IMR-90 (cell line): ENCODE results near the gene ABCB4. TPM values are rescaled to one million over a fixed set of nuclear protein-coding genes. Genes with fewer than 3 reads are reported as not detected.

Source experiments
- ATAC-seq: fragments of 200-7000 bp; cut with Tn5 transposase; 2 replicates; pipeline ENCODE4 v1.9.1; 2020; ENCODE audit warnings: low read depth, mild to moderate bottlenecking, moderate library complexity
- BruUV-seq: library from RNA; stranded (reverse); fragments of 400-500 nt; replicated peaks from 2 replicates; lab custom pipeline; 2021; lab: Mats Ljungman, UMichigan
- CTCF ChIA-PET: fragments of 300-600 bp; formaldehyde crosslinking; extraction: SDS; loops from one replicate; lab custom pipeline; 2021; ENCODE audit warnings: antibody characterized with exemption; lab: Yijun Ruan, JAX
- POLR2A ChIA-PET: fragments of 300-600 bp; sonication (Branson Sonifier 250); formaldehyde crosslinking; loops from one replicate; lab custom pipeline; 2022; ENCODE audit warnings: antibody characterized with exemption; ENCODE audit not compliant: unreplicated experiment; lab: Charles Lee
- DNase-seq: peaks from one replicate; pipeline ENCODE4 v3.0.0; 2013
- H2AFZ ChIP-seq: replicated peaks from 2 replicates; pipeline ENCODE3; 2013; ENCODE audit warnings: low read length, mild to moderate bottlenecking; ENCODE audit not compliant: poor library complexity
- H2AK5ac ChIP-seq: 2 replicates; pipeline ENCODE4 v1.6.1; 2013; ENCODE audit warnings: low read depth, low read length, inconsistent platforms
- H2AK9ac ChIP-seq: replicated peaks from 2 replicates; pipeline ENCODE3; 2013; ENCODE audit warnings: mild to moderate bottlenecking, low read depth, low read length, moderate library complexity; ENCODE audit not compliant: poor library complexity
- H2BK120ac ChIP-seq: 2 replicates; pipeline ENCODE4 v1.6.1; 2013; ENCODE audit warnings: low read depth, low read length, inconsistent platforms
- H2BK15ac ChIP-seq: 3 replicates; pipeline ENCODE4 v1.6.1; 2013; ENCODE audit warnings: low read depth, low read length, inconsistent platforms
- H2BK20ac ChIP-seq: 2 replicates; pipeline ENCODE4 v1.6.1; 2013; ENCODE audit warnings: low read depth, mild to moderate bottlenecking, inconsistent platforms, low read length, moderate library complexity
- H2BK5ac ChIP-seq: 2 replicates; pipeline ENCODE4 v1.6.1; 2013; ENCODE audit warnings: mild to moderate bottlenecking, low read depth, low read length, inconsistent platforms; ENCODE audit not compliant: poor library complexity, severe bottlenecking
- H3K14ac ChIP-seq: replicated peaks from 2 replicates; pipeline ENCODE4 v1.6.1; 2013; ENCODE audit warnings: low read depth, low read length, inconsistent platforms
- H3K18ac ChIP-seq: 2 replicates; pipeline ENCODE4 v1.6.1; 2013; ENCODE audit warnings: low read depth, low read length, control low read depth
- H3K23ac ChIP-seq: 2 replicates; pipeline ENCODE4 v1.6.1; 2013; ENCODE audit warnings: low read depth, low read length, inconsistent platforms
- H3K27ac ChIP-seq: 2 replicates; pipeline ENCODE4 v1.5.1; 2013; ENCODE audit warnings: mild to moderate bottlenecking, control low read depth, low read length; ENCODE audit not compliant: insufficient read depth
- H3K27me3 ChIP-seq: 2 replicates; pipeline ENCODE4 v1.6.1; 2013; ENCODE audit warnings: low read length; ENCODE audit not compliant: control insufficient read depth, insufficient read depth
- H3K36me3 ChIP-seq: 2 replicates; pipeline ENCODE4 v1.6.1; 2013; ENCODE audit warnings: low read length, mixed read lengths; ENCODE audit not compliant: control insufficient read depth, insufficient read depth
- H3K4ac ChIP-seq: 2 replicates; pipeline ENCODE4 v1.6.1; 2013; ENCODE audit warnings: low read depth, low read length, inconsistent platforms
- H3K4me1 ChIP-seq: 2 replicates; pipeline ENCODE4 v1.6.1; 2013; ENCODE audit warnings: low read length, mixed read lengths; ENCODE audit not compliant: control insufficient read depth, insufficient read depth
- H3K4me2 ChIP-seq: 2 replicates; pipeline ENCODE4 v1.6.1; 2013; ENCODE audit warnings: low read depth, mild to moderate bottlenecking, control low read depth, low read length, moderate library complexity
- H3K4me3 ChIP-seq: 2 replicates; pipeline ENCODE4 v1.5.1; 2013; ENCODE audit warnings: low read depth, mild to moderate bottlenecking, control low read depth, low read length, moderate library complexity; ENCODE audit not compliant: insufficient read depth
- H3K56ac ChIP-seq: 2 replicates; pipeline ENCODE4 v1.6.1; 2013; ENCODE audit warnings: low read length, inconsistent platforms; ENCODE audit not compliant: insufficient read depth; ENCODE audit errors: extremely low read depth
- H3K79me1 ChIP-seq, 2 experiments: 2 replicates each; pipeline ENCODE4 v1.6.1; 2013; ENCODE audit warnings: low read length in 2 of 2, inconsistent platforms in 1 of 2, low read depth in 1 of 2
- H3K9ac ChIP-seq: 2 replicates; pipeline ENCODE4 v1.6.1; 2013; ENCODE audit warnings: low read depth, low read length, control low read depth
- H3K9me1 ChIP-seq: 2 replicates; pipeline ENCODE4 v1.6.1; 2013; ENCODE audit warnings: low read length, inconsistent platforms; ENCODE audit not compliant: insufficient read depth
- H3K9me3 ChIP-seq: 2 replicates; pipeline ENCODE4 v1.6.1; 2013; ENCODE audit warnings: low read length; ENCODE audit not compliant: control insufficient read depth, insufficient read depth
- H4K20me1 ChIP-seq: 2 replicates; pipeline ENCODE4 v1.6.1; 2013; ENCODE audit warnings: low read length, inconsistent platforms; ENCODE audit not compliant: insufficient read depth
- H4K5ac ChIP-seq: 2 replicates; pipeline ENCODE4 v1.6.1; 2013; ENCODE audit warnings: mild to moderate bottlenecking, low read depth, low read length, control low read depth
- H4K8ac ChIP-seq, 2 experiments: 2 replicates each; pipeline ENCODE4 v1.6.1; 2013; ENCODE audit warnings: low read depth in 2 of 2, low read length in 2 of 2, control low read depth in 1 of 2, inconsistent platforms in 1 of 2
- H4K91ac ChIP-seq: 2 replicates; pipeline ENCODE4 v1.6.1; 2013; ENCODE audit warnings: low read depth, low read length, inconsistent platforms; ENCODE audit not compliant: insufficient read depth
- BHLHE40 ChIP-seq: fragments of 150-350 bp; IDR thresholded peaks from 2 replicates; pipeline ENCODE4 v1.6.1; 2016; ENCODE audit warnings: mild to moderate bottlenecking, low read depth, low read length
- CEBPB ChIP-seq: IDR thresholded peaks from 2 replicates; pipeline ENCODE4 v1.6.1; 2012; ENCODE audit warnings: low read depth, low read length, improper control_type of control experiment
- CHD1 ChIP-seq: IDR thresholded peaks from 2 replicates; pipeline ENCODE4 v1.6.1; 2012; ENCODE audit warnings: low read depth, low read length, improper control_type of control experiment
- CTCF ChIP-seq: conservative IDR thresholded peaks from 2 replicates; pipeline ENCODE4 v1.5.1; 2012; ENCODE audit warnings: mild to moderate bottlenecking, low read depth, low read length, improper control_type of control experiment
- ELK1 ChIP-seq: fragments of 150-350 bp; IDR thresholded peaks from 2 replicates; pipeline ENCODE4 v1.6.1; 2016; ENCODE audit warnings: low read depth, mild to moderate bottlenecking, low read length, moderate library complexity, borderline replicate concordance
- FOS ChIP-seq: fragments of 150-350 bp; IDR thresholded peaks from 2 replicates; pipeline ENCODE4 v1.6.1; 2016; ENCODE audit warnings: low read depth, low read length
- MAFK ChIP-seq: IDR thresholded peaks from 2 replicates; pipeline ENCODE4 v1.6.1; 2012; ENCODE audit warnings: low read depth, low read length, improper control_type of control experiment
- MAZ ChIP-seq: IDR thresholded peaks from 2 replicates; pipeline ENCODE4 v1.6.1; 2012; ENCODE audit warnings: low read depth, mild to moderate bottlenecking, low read length, improper control_type of control experiment, moderate library complexity, borderline replicate concordance
- MXI1 ChIP-seq: IDR thresholded peaks from 2 replicates; pipeline ENCODE4 v1.6.1; 2012; ENCODE audit warnings: low read depth, mild to moderate bottlenecking, low read length, moderate library complexity, borderline replicate concordance
- NFE2L2 ChIP-seq: fragments of 150-350 bp; IDR thresholded peaks from 2 replicates; pipeline ENCODE4 v1.6.1; 2016; ENCODE audit warnings: low read depth, mild to moderate bottlenecking, low read length
- POLR2A ChIP-seq: IDR thresholded peaks from 2 replicates; pipeline ENCODE4 v1.6.1; 2012; ENCODE audit warnings: mild to moderate bottlenecking, low read depth, low read length
- RAD21 ChIP-seq: IDR thresholded peaks from 2 replicates; pipeline ENCODE4 v1.6.1; 2012; ENCODE audit warnings: low read length, improper control_type of control experiment
- RCOR1 ChIP-seq: IDR thresholded peaks from 2 replicates; pipeline ENCODE4 v1.6.1; 2012; ENCODE audit warnings: mild to moderate bottlenecking, low read length, improper control_type of control experiment; ENCODE audit not compliant: insufficient replicate concordance
- RFX5 ChIP-seq: IDR thresholded peaks from 2 replicates; pipeline ENCODE4 v1.8.0; 2012; ENCODE audit warnings: low read depth, mild to moderate bottlenecking, low read length, moderate library complexity
- SMC3 ChIP-seq: fragments of 150-350 bp; IDR thresholded peaks from 2 replicates; pipeline ENCODE4 v1.6.1; 2016; ENCODE audit warnings: low read depth, mild to moderate bottlenecking, antibody characterized with exemption, low read length, moderate library complexity
- USF2 ChIP-seq: fragments of 150-350 bp; IDR thresholded peaks from 2 replicates; pipeline ENCODE4 v1.6.1; 2017; ENCODE audit warnings: mild to moderate bottlenecking, antibody characterized with exemption, low read length, low read depth
- WGBS, 2 experiments: methylation state at CpG; one replicate each; pipeline versions ENCODE4 v1.1.5 to v1.1.7; 2013; ENCODE audit warnings: missing lambda C conversion rate in 2 of 2; ENCODE audit not compliant: insufficient read length in 1 of 2; ENCODE audit errors: extremely low coverage in 2 of 2; 5-methylcytosine and 5-hydroxymethylcytosine counted together
- dilution Hi-C: fragments of 300-500 bp; cut with HindIII; formaldehyde crosslinking; loops from one replicate; pipeline ENCODE4 v1.14.3; 2018; ENCODE audit warnings: low sequenced_read_pairs; ENCODE audit not compliant: unreplicated experiment
- in situ Hi-C: fragments of 300-500 bp; cut with MboI; formaldehyde crosslinking; loops from 3 replicates; pipeline ENCODE4 v1.14.3; 2019; ENCODE audit warnings: low sequenced_read_pairs, inconsistent platforms, mixed read lengths
- intact Hi-C: fragments of 100-400 bp; cut with micrococcal nuclease; formaldehyde crosslinking; loops from 2 replicates; pipeline ENCODE4 v1.10.0; 2022
- polyA plus RNA-seq, 3 experiments: library from polyadenylated mRNA; depleted of rRNA; stranded (reverse); fragments of >200 nt; gene quantifications; 2 replicates each; pipeline ENCODE4 v1.2.3, GENCODE V29; 2012; ENCODE audit warnings: low replicate concordance in 1 of 3
- total RNA-seq: library from RNA; depleted of rRNA; stranded (reverse); fragments of >200 nt; gene quantifications from 2 replicates; pipeline ENCODE4 v1.2.3, GENCODE V29; 2012

Gene ABCB4
- total and polyA plus RNA-seq, 2 of the 4 experiments (the other 2 are of a cell fraction) = not detected

- CTCF ChIA-PET = interaction anchor here (0.6 kb wide), 1 partner anchor 73 kb away, joined by 6 read pairs; no protein-coding TSS in a partner anchor
These were observed 19.0 kb upstream of the ABCB4 start for GRCh38 chr7:87494454-87494853.

More at GRCh38 chr7:87494454-87494853, 19.0 kb upstream of the ABCB4 start:
- dilution Hi-C loops (no loop called here), intact Hi-C loops (no loop called here), in situ Hi-C loops (no loop called here)
- Histone ChIP-seq H3K9me1 (no peaks in the 10 kb centered on the region), H3K56ac (no peak overlapping the region), H3K4me3 (no peak overlapping the region), H3K27ac (no peak overlapping the region), H3K18ac (no peak overlapping the region), H2BK20ac (no peak overlapping the region), H4K5ac (no peak overlapping the region), H3K14ac (no peak overlapping the region), H3K9me3 (no peaks in the 10 kb centered on the region), H4K8ac (no peak overlapping the region), H3K27me3 (peaks cover 1% of the 10 kb centered on the region; the same call in 1 of the 2 replicates), H2BK15ac (no peak overlapping the region), H3K4me1 (no peaks in the 10 kb centered on the region), H3K23ac (no peak overlapping the region), H2AK9ac (no peak overlapping the region), H2BK120ac (no peak overlapping the region), H2AFZ (no peak overlapping the region), H3K36me3 (no peaks in the 10 kb centered on the region), H2AK5ac (no peak overlapping the region), H4K20me1 (no peaks in the 10 kb centered on the region), H4K91ac (no peak overlapping the region), H2BK5ac (no peak overlapping the region), H3K4me2 (no peak overlapping the region), H3K9ac (no peak overlapping the region), H3K4ac (no peak overlapping the region), H3K79me1 (no peaks in the 10 kb centered on the region)
- TF ChIP-seq MXI1 (no peak), MAFK (no peak), RFX5 (no peak), ELK1 (no peak), FOS (no peak), RAD21 (no peak), BHLHE40 (no peak), CHD1 (no peak), POLR2A (no peak), SMC3 (no peak), USF2 (no peak), MAZ (no peak), CTCF (no peak), RCOR1 (no peak), NFE2L2 (no peak), CEBPB (no peak)
- no TSS peak for BruUV-seq
- POLR2A ChIA-PET = no interaction called here
- no peak for DNase-seq
- ATAC-seq = no peak
- no CpG with 5 or more reads among the region's 1 CpG for WGBS, 2 experiments
